Endothelial cell of umbilical vein (primary cell): Measurements from ENCODE around the gene SCGB2B2. TPM values are rescaled to one million over a fixed set of nuclear protein-coding genes. Genes with fewer than 3 reads are reported as not detected.

Experiments used
- BruUV-seq: library from RNA; stranded (reverse); fragments of 400-500 nt; replicated peaks from 2 replicates; lab custom pipeline; 2021; lab: Mats Ljungman, UMichigan
- CTCF ChIA-PET: fragments of 300-600, 350-600 bp; sonication (Branson Sonifier 250); formaldehyde crosslinking; loops from one replicate; lab custom pipeline; 2021; ENCODE audit warnings: antibody characterized with exemption, inconsistent platforms; lab: Charles Lee
- POLR2A ChIA-PET: fragments of 300-600, 350-600 bp; sonication (Branson Sonifier 250); formaldehyde crosslinking; loops from one replicate; lab custom pipeline; 2021; ENCODE audit warnings: antibody characterized with exemption, inconsistent platforms; lab: Charles Lee
- DNase-seq: peaks from one replicate; pipeline ENCODE4 v3.0.0-alpha.2; 2011; ENCODE audit warnings: low read depth, low spot score
- FAIRE-seq: peaks from 2 replicates; lab custom pipeline; 2011; peaks lifted over from hg19 to GRCh38; lab: Jason Lieb, UNC
- H2AFZ ChIP-seq: 2 replicates; pipeline ENCODE4 v1.6.0; 2012; ENCODE audit warnings: low read depth, low read length, control low read depth, inconsistent platforms
- H3K27ac ChIP-seq: 2 replicates; pipeline ENCODE4 v1.5.1; 2011; ENCODE audit warnings: low read depth, mild to moderate bottlenecking, control low read depth, low read length, moderate library complexity; ENCODE audit not compliant: insufficient read depth
- H3K27me3 ChIP-seq, 2 experiments: 2 replicates each; pipeline versions ENCODE4 v1.6.0 to v1.6.1; 2011; ENCODE audit warnings: low read length in 2 of 2, mixed read lengths in 1 of 2; ENCODE audit not compliant: control insufficient read depth in 2 of 2, insufficient read depth in 2 of 2
- H3K36me3 ChIP-seq, 2 experiments: 2 replicates in 1 of 2; 3 replicates in 1 of 2; pipeline ENCODE4 v1.5.1; 2011; ENCODE audit warnings: low read length in 2 of 2, mild to moderate bottlenecking in 1 of 2, moderate library complexity in 1 of 2; ENCODE audit not compliant: control insufficient read depth in 2 of 2, insufficient read depth in 2 of 2; ENCODE audit errors: extremely low read depth in 1 of 2
- H3K4me1 ChIP-seq: 3 replicates; pipeline ENCODE4 v1.5.1; 2011; ENCODE audit warnings: mild to moderate bottlenecking, low read length; ENCODE audit not compliant: control insufficient read depth, insufficient read depth; ENCODE audit errors: extremely low read depth
- H3K4me2 ChIP-seq: 2 replicates; pipeline ENCODE4 v1.6.1; 2011; ENCODE audit warnings: low read length, control low read depth, mixed read lengths; ENCODE audit not compliant: insufficient read depth
- H3K4me3 ChIP-seq, 3 experiments: fragments of 200-600 bp in 1 of 3; sonication (generic), shearing (Covaris generic) in 1 of 3; replicated peaks in 1 of 3; 2 replicates each; pipeline ENCODE4 v1.5.1; 2011 to 2016; ENCODE audit warnings: control low read depth in 3 of 3, low read length in 3 of 3, mild to moderate bottlenecking in 2 of 3, inconsistent platforms in 1 of 3, low read depth in 1 of 3, moderate library complexity in 1 of 3; ENCODE audit not compliant: insufficient read depth in 1 of 3
- H3K79me2 ChIP-seq: 2 replicates; pipeline ENCODE4 v1.6.0; 2012; ENCODE audit warnings: low read length, inconsistent platforms; ENCODE audit not compliant: control insufficient read depth, insufficient read depth
- H3K9ac ChIP-seq: replicated peaks from 2 replicates; pipeline ENCODE3; 2011; ENCODE audit warnings: low read length, control low read depth; ENCODE audit not compliant: insufficient read depth; ENCODE audit errors: extremely low read depth
- H3K9me1 ChIP-seq: replicated peaks from 3 replicates; pipeline ENCODE4 v1.6.0; 2011; ENCODE audit warnings: mild to moderate bottlenecking, low read length; ENCODE audit not compliant: control insufficient read depth, insufficient read depth; ENCODE audit errors: extremely low read depth
- H3K9me3 ChIP-seq: replicated peaks from 2 replicates; pipeline ENCODE4 v1.5.1; 2012; ENCODE audit warnings: low read length, inconsistent platforms; ENCODE audit not compliant: control insufficient read depth, insufficient read depth
- H4K20me1 ChIP-seq: replicated peaks from 2 replicates; pipeline ENCODE3; 2011; ENCODE audit warnings: mild to moderate bottlenecking, low read length; ENCODE audit not compliant: control insufficient read depth, insufficient read depth; ENCODE audit errors: extremely low read depth
- EZH2 ChIP-seq: IDR thresholded peaks from 2 replicates; pipeline ENCODE4 v1.6.1; 2012; ENCODE audit warnings: borderline replicate concordance, low read depth, mild to moderate bottlenecking, moderate library complexity, low read length, inconsistent platforms; ENCODE audit not compliant: severe bottlenecking
- FOS ChIP-seq: IDR thresholded peaks from 2 replicates; pipeline ENCODE4 v1.6.1; 2011; ENCODE audit warnings: mild to moderate bottlenecking, low read length, moderate library complexity, borderline replicate concordance; ENCODE audit not compliant: insufficient read depth
- GATA2 ChIP-seq: IDR thresholded peaks from 2 replicates; pipeline ENCODE4 v1.7.0; 2011; ENCODE audit warnings: low read depth, mild to moderate bottlenecking, moderate library complexity, mixed read lengths, low read length; ENCODE audit not compliant: insufficient read length, insufficient read depth
- JUN ChIP-seq: IDR thresholded peaks from 2 replicates; pipeline ENCODE4 v1.6.1; 2011; ENCODE audit warnings: borderline replicate concordance, low read depth; ENCODE audit not compliant: insufficient read length, insufficient read depth
- MAX ChIP-seq: IDR thresholded peaks from 2 replicates; pipeline ENCODE4 v1.6.1; 2011; ENCODE audit not compliant: insufficient read depth, insufficient read length
- MYC ChIP-seq: IDR thresholded peaks from one replicate; pipeline ENCODE4 v1.6.1; 2011; ENCODE audit warnings: mild to moderate bottlenecking, low read depth, low read length
- POLR2A ChIP-seq: IDR thresholded peaks from 2 replicates; pipeline ENCODE4 v1.6.1; 2012; ENCODE audit warnings: low read depth, mild to moderate bottlenecking, control low read depth, low read length
- POLR2AphosphoS5 ChIP-seq: IDR thresholded peaks from 2 replicates; pipeline ENCODE4 v1.6.1; 2012; ENCODE audit warnings: low read depth, mild to moderate bottlenecking, control low read depth, low read length, moderate library complexity; ENCODE audit not compliant: insufficient read depth
- dilution Hi-C: fragments of 300-500 bp; cut with MboI; formaldehyde crosslinking; loops from one replicate; pipeline ENCODE4 v1.15.0; 2019; ENCODE audit warnings: low sequenced_read_pairs; ENCODE audit not compliant: extremely low pct_ligation_motif_present
- intact Hi-C: fragments of 100-400 bp; cut with micrococcal nuclease; formaldehyde crosslinking; loops from one replicate; pipeline ENCODE4 v1.10.0; 2022
- polyA plus RNA-seq, 4 experiments: library from polyadenylated mRNA; depleted of rRNA in 3 of 4; stranded (reverse) in 3 of 4; unstranded in 1 of 4; fragments of >200 nt; gene quantifications; 2 replicates each; pipeline versions ENCODE4 v1.2.1 to v1.2.3, GENCODE V29; 2011 to 2012; ENCODE audit warnings: missing spikeins in 1 of 4
- total RNA-seq: library from RNA; stranded (reverse); gene quantifications from 2 replicates; pipeline ENCODE4 v1.2.3, GENCODE V29; 2021
- TF ChIP-seq, protein P1 (sequence below), 2 donors: IDR thresholded peaks; 1 replicate in 1 of 2; 2 replicates in 1 of 2; pipeline ENCODE4 v1.5.1; 2011; ENCODE audit warnings: low read length in 2 of 2, mild to moderate bottlenecking in 2 of 2, moderate library complexity in 2 of 2, control low read depth in 1 of 2, inconsistent platforms in 1 of 2, low read depth in 1 of 2; ENCODE audit not compliant: insufficient read depth in 1 of 2; ENCODE audit errors: extremely low read depth in 1 of 2

SCGB2B2 gene
- total and polyA plus RNA-seq, 2 donors (not counting 3 experiments of a cell fraction or from before 2014, with no cell fraction given): 0.07 to 0.49 TPM

GRCh38 chr19:34725400-34725799, 48.4 kb upstream of the SCGB2B2 start:
- TF ChIP-seq EZH2 (no peak), MYC (no peak), FOS (no peak), MAX (no peak), POLR2AphosphoS5 (no peak), JUN (no peak), POLR2A (no peak), GATA2 (no peak)
- TF ChIP-seq, protein P1, sequence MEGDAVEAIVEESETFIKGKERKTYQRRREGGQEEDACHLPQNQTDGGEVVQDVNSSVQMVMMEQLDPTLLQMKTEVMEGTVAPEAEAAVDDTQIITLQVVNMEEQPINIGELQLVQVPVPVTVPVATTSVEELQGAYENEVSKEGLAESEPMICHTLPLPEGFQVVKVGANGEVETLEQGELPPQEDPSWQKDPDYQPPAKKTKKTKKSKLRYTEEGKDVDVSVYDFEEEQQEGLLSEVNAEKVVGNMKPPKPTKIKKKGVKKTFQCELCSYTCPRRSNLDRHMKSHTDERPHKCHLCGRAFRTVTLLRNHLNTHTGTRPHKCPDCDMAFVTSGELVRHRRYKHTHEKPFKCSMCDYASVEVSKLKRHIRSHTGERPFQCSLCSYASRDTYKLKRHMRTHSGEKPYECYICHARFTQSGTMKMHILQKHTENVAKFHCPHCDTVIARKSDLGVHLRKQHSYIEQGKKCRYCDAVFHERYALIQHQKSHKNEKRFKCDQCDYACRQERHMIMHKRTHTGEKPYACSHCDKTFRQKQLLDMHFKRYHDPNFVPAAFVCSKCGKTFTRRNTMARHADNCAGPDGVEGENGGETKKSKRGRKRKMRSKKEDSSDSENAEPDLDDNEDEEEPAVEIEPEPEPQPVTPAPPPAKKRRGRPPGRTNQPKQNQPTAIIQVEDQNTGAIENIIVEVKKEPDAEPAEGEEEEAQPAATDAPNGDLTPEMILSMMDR (IDR thresholded peaks at IDR 0.05; ENCODE audit: extremely low read depth in 1 of 2, insufficient read depth in 1 of 2, low read depth in 1 of 2, low read length in 2 of 2): no peak
- Histone ChIP-seq H2AFZ (no peak overlapping the region), H3K9ac (no peak overlapping the region), H3K79me2 (no peaks in the 10 kb centered on the region), H3K9me3 (no peaks in the 10 kb centered on the region), H3K27ac (no peak overlapping the region), H3K4me1 (no peaks in the 10 kb centered on the region), H4K20me1 (no peaks in the 10 kb centered on the region), H3K4me3 (no peak overlapping the region), H3K27me3 (peaks cover 0 to 1% of the 10 kb centered on the region in 2 experiments), H3K36me3 (no peaks in the 10 kb centered on the region), H3K4me2 (no peak overlapping the region), H3K9me1 (no peaks in the 10 kb centered on the region)
- ChIA-PET POLR2A (no interaction called here), CTCF (no interaction called here)
- BruUV-seq: no TSS peak
- dilution Hi-C loops: no loop called here
- intact Hi-C loops: no loop called here
- no peak for FAIRE-seq
- DNase-seq: no peak
